Body of pancreas (tissue), 4 donors: ENCODE measurements around the gene USH2A. TPM values are rescaled to one million over a fixed set of nuclear protein-coding genes. Genes with fewer than 3 reads are reported as not detected.

ENCODE experiments used
- ATAC-seq: fragments of 150-250 bp; one replicate; pipeline ENCODE4 v1.9.1; 2016
- DNase-seq, 4 donors: peaks; one replicate each; pipeline ENCODE4 v3.0.0-alpha.2; 2019
- H3K27ac ChIP-seq, 4 donors: fragments of 200-600 bp; sonication (generic); 1 replicate in 3 of 4; 2 replicates in 1 of 4; pipeline versions ENCODE4 v1.5.1 to v1.6.1; 2016 to 2019; ENCODE audit warnings: mild to moderate bottlenecking in 1 of 4, mixed read lengths in 1 of 4, moderate library complexity in 1 of 4
- H3K27me3 ChIP-seq, 2 donors: fragments of 200-600 bp; sonication (generic); one replicate each; pipeline ENCODE4 v1.6.0; 2016; ENCODE audit warnings: mild to moderate bottlenecking in 1 of 2
- H3K36me3 ChIP-seq, 2 donors: fragments of 200-600 bp; sonication (generic); replicated peaks in 1 of 2; 2 replicates each; pipeline ENCODE4 v1.5.1; 2016; ENCODE audit warnings: low read depth in 2 of 2; ENCODE audit not compliant: insufficient read depth in 1 of 2
- H3K4me1 ChIP-seq: fragments of 200-600 bp; sonication (generic); one replicate; pipeline ENCODE4 v1.6.0; 2016
- H3K4me3 ChIP-seq, 2 donors: fragments of 200-600 bp; sonication (generic); 1 replicate in 1 of 2; 2 replicates in 1 of 2; pipeline ENCODE4 v1.5.1; 2016 to 2019
- H3K9me3 ChIP-seq, 3 donors: fragments of 200-600 bp; sonication (generic); 1 replicate in 2 of 3; 2 replicates in 1 of 3; pipeline ENCODE4 v1.5.1; 2016
- CTCF ChIP-seq, 7 experiments: fragments of 450-650 bp in 4 of 7; fragments of 200-600 bp in 3 of 7; sonication (generic) in 3 of 7; IDR thresholded peaks; one replicate each; pipeline ENCODE4 v1.5.1; 2016 to 2019; ENCODE audit warnings: antibody characterized with exemption in 7 of 7
- POLR2A ChIP-seq, 3 donors: fragments of 450-650 bp; IDR thresholded peaks; one replicate each; pipeline ENCODE4 v1.6.1; 2016; ENCODE audit warnings: antibody characterized with exemption in 3 of 3, mild to moderate bottlenecking in 2 of 3
- WGBS, 2 donors: methylation state at CpG; one replicate each; pipeline ENCODE4 v1.1.5; 2017; 5-methylcytosine and 5-hydroxymethylcytosine counted together
- intact Hi-C: fragments of 100-400 bp; cut with DNase I; formaldehyde crosslinking; loops from one replicate; pipeline ENCODE4 v1.15.1; 2023
- total RNA-seq, 2 donors: library from RNA; depleted of rRNA; stranded (reverse); fragments of >200 nt; gene quantifications; one replicate each; pipeline ENCODE4 v1.1.0, GENCODE V29; 2016

Gene USH2A
- total RNA-seq, 2 donors from 2014 or later: 0.26 to 0.33 TPM

DNA sequence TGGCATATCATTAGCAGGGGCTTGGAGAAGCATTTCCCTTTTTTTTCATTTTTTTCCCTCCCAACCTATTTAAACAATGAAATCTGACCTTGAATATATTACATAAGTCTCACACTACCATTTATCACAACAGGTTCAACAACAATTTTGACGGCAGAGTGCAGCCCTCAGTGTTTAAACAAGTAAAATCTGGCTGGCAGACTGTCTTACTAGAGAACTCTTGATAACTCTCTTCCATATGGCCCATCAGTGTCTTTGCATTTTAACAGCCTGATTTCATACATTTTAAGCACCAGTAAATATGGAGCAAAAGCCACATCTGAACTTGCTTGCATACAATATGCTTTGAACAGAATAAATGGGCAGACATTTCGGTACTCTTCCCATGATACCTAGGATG, 643.1 kb downstream of the USH2A start:
- ATAC-seq (no peak), DNase-seq (no peak)
- 47 to 53% methylated on average over 2 of the region's 2 CpGs for WGBS, 2 donors
- no peak for TF ChIP-seq POLR2A (IDR thresholded peaks at IDR 0.05)
- no peak for TF ChIP-seq CTCF (IDR thresholded peaks at IDR 0.05)
- intact Hi-C loops: no loop called here
- H3K9me3 ChIP-seq: no peaks in the 10 kb centered on the region
- no peak overlapping the region for H3K4me3 ChIP-seq
- no peaks in the 10 kb centered on the region for H3K36me3 ChIP-seq
- no peak overlapping the region for H3K27ac ChIP-seq
- H3K27me3 ChIP-seq: no peaks in the 10 kb centered on the region
- H3K4me1 ChIP-seq: peaks cover 4% of the 10 kb centered on the region

DNA sequence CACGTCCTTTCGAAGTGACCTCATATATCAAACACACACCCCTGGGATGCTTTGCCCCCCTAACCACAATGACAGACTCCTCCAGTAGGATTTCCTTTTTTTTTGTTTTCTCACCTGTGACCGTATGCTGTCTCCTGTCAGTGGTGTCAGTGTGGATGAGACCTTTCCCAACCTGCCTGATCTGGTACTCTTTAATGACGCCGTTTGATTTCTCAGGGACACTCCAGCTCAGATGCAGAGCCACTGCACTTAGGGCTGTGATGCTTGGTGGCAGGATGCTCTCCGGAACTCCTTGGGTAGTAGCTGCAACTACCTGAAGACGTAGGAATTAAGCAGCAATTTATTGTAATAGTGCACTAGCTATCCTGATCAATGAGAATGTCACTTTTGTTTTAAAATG, 643.5 kb downstream of the USH2A start:
- TF ChIP-seq CTCF (IDR thresholded peaks at IDR 0.05) (no peak), POLR2A (IDR thresholded peaks at IDR 0.05) (no peak)
- H3K4me1 ChIP-seq: peaks cover 4% of the 10 kb centered on the region
- ATAC-seq (no peak), DNase-seq (no peak)
- H3K9me3 ChIP-seq: no peaks in the 10 kb centered on the region
- intact Hi-C loops: no loop called here
- WGBS, 2 donors: 25 to 35% methylated on average over 7 of the region's 7 CpGs
- no peaks in the 10 kb centered on the region for H3K36me3 ChIP-seq
- no peaks in the 10 kb centered on the region for H3K27me3 ChIP-seq
- H3K27ac ChIP-seq: no peak overlapping the region
- H3K4me3 ChIP-seq: no peak overlapping the region

- ATAC-seq: no peak
- no peak overlapping the region for H3K4me3 ChIP-seq
- intact Hi-C loops: no loop called here
- H3K36me3 ChIP-seq: no peaks in the 10 kb centered on the region
- no peak overlapping the region for H3K27ac ChIP-seq
- 49 to 62% methylated on average over 5 of the region's 5 CpGs for WGBS, 2 donors
- H3K27me3 ChIP-seq: no peaks in the 10 kb centered on the region
- H3K9me3 ChIP-seq: no peaks in the 10 kb centered on the region
- DNase-seq: no peak
- no peak for TF ChIP-seq CTCF (IDR thresholded peaks at IDR 0.05)
- no peak for TF ChIP-seq POLR2A (IDR thresholded peaks at IDR 0.05)
- H3K4me1 ChIP-seq: peaks cover 4% of the 10 kb centered on the region
These were observed 645.8 kb downstream of the USH2A start for GRCh38 chr1:215777370-215777925.

- Histone ChIP-seq H3K4me3 (no peak overlapping the region), H3K4me1 (peaks cover 4% of the 10 kb centered on the region), H3K36me3 (no peaks in the 10 kb centered on the region), H3K27me3 (no peaks in the 10 kb centered on the region), H3K27ac (no peak overlapping the region), H3K9me3 (no peaks in the 10 kb centered on the region)
- 41 to 48% methylated on average over 5 of the region's 5 CpGs for WGBS, 2 donors
- TF ChIP-seq CTCF (IDR thresholded peaks at IDR 0.05) (no peak), POLR2A (IDR thresholded peaks at IDR 0.05) (no peak)
- DNase-seq: no peak
- intact Hi-C loops: no loop called here
- ATAC-seq: no peak
These were observed 646.9 kb downstream of the USH2A start for GRCh38 chr1:215776336-215776735.

GRCh38 chr1:215772151-215772550, 651.1 kb downstream of the USH2A start:
- Histone ChIP-seq H3K27ac (no peak overlapping the region), H3K9me3 (no peaks in the 10 kb centered on the region), H3K27me3 (no peaks in the 10 kb centered on the region), H3K4me3 (no peak overlapping the region), H3K36me3 (no peaks in the 10 kb centered on the region), H3K4me1 (no peaks in the 10 kb centered on the region)
- ATAC-seq (no peak), DNase-seq (no peak)
- intact Hi-C loops: no loop called here
- no peak for TF ChIP-seq POLR2A (IDR thresholded peaks at IDR 0.05)
- TF ChIP-seq CTCF (IDR thresholded peaks at IDR 0.05): no peak
- WGBS, 2 donors: 46 to 49% methylated on average over 1 of the region's 1 CpG
